WTC11 (cell line): Measurements from ENCODE around the gene PIGX.

Experiments used
- GRHL2 ChIP-seq: fragments of 250-450 bp; sonication (Bioruptor Pico); IDR thresholded peaks from 2 replicates; pipeline ENCODE4 v1.8.0; 2022; ENCODE audit warnings: mild to moderate bottlenecking, moderate library complexity; ENCODE audit not compliant: insufficient replicate concordance, severe bottlenecking
- GTF2I ChIP-seq: fragments of 250-450 bp; sonication (Bioruptor Pico); conservative IDR thresholded peaks from 2 replicates; pipeline ENCODE4 v1.4.0; 2021; ENCODE audit warnings: mild to moderate bottlenecking
- KAT7 ChIP-seq: sonication (generic); formaldehyde crosslinking; IDR thresholded peaks from 2 replicates; pipeline ENCODE4 v1.8.1; 2023; ENCODE audit warnings: missing genetic modification reagents, mild to moderate bottlenecking, borderline replicate concordance
- ZNF121 ChIP-seq: sonication (generic); formaldehyde crosslinking; IDR thresholded peaks from 2 replicates; pipeline ENCODE4 v1.8.0; 2023; ENCODE audit warnings: missing genetic modification reagents
- ZNF423 ChIP-seq: fragments of 250-450 bp; sonication (Bioruptor Pico); IDR thresholded peaks from 2 replicates; pipeline ENCODE4 v2.1.2; 2022; ENCODE audit warnings: mild to moderate bottlenecking, moderate library complexity
- TF ChIP-seq, protein P1 (sequence below): sonication (generic); formaldehyde crosslinking; IDR thresholded peaks from 2 replicates; pipeline ENCODE4 v1.8.1; 2022; ENCODE audit warnings: missing genetic modification reagents, borderline replicate concordance
- TF ChIP-seq, protein P2 (sequence below): sonication (generic); formaldehyde crosslinking; IDR thresholded peaks from 2 replicates; pipeline ENCODE4 v1.8.0; 2023; ENCODE audit warnings: missing genetic modification reagents, mild to moderate bottlenecking, borderline replicate concordance
- TF ChIP-seq, protein P3 (sequence below): sonication (generic); formaldehyde crosslinking; conservative IDR thresholded peaks from 2 replicates; pipeline ENCODE4 v1.8.1; 2022; ENCODE audit warnings: mild to moderate bottlenecking, missing genetic modification reagents
- TF ChIP-seq, protein P4 (sequence below): sonication (generic); formaldehyde crosslinking; IDR thresholded peaks from 2 replicates; pipeline ENCODE4 v1.8.1; 2022; ENCODE audit warnings: mild to moderate bottlenecking, moderate library complexity, missing genetic modification reagents
- TF ChIP-seq, protein P5 (sequence below): sonication (generic); formaldehyde crosslinking; IDR thresholded peaks from 2 replicates; pipeline ENCODE4 v1.8.1; 2023; ENCODE audit warnings: mild to moderate bottlenecking, missing genetic modification reagents, borderline replicate concordance
- TF ChIP-seq, protein P6 (sequence below): fragments of 250-450 bp; sonication (Bioruptor Pico); IDR thresholded peaks from 2 replicates; pipeline ENCODE4 v1.9.0; 2021; ENCODE audit warnings: mild to moderate bottlenecking
- TF ChIP-seq, protein P7 (sequence below): sonication (generic); formaldehyde crosslinking; IDR thresholded peaks from 2 replicates; pipeline ENCODE4 v1.8.1; 2023; ENCODE audit warnings: mild to moderate bottlenecking, missing genetic modification reagents, moderate library complexity
- TF ChIP-seq, protein P8 (sequence below): sonication (generic); formaldehyde crosslinking; IDR thresholded peaks from 2 replicates; pipeline ENCODE4 v1.8.1; 2023; ENCODE audit warnings: mild to moderate bottlenecking, missing genetic modification reagents, moderate library complexity

DNA sequence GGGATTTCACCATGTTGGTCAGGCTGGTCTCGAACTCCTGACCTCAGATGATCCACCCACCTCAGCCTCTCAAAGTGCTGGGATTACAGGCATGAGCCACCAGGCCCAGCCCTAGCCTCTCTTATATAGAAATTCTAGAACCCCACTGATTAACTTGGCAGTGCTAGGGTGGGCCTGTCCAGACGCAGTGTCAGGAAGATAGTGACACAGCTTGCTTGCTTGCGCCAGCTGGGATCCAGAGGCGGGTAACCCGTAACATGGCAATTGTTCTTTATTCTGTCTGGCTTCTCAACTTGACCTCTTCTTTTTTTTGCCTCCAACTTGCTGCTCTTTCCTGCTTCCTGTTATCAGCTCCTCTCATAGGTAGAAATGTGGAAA is 16.3 kb upstream of the PIGX start:
- TF ChIP-seq, protein P1, sequence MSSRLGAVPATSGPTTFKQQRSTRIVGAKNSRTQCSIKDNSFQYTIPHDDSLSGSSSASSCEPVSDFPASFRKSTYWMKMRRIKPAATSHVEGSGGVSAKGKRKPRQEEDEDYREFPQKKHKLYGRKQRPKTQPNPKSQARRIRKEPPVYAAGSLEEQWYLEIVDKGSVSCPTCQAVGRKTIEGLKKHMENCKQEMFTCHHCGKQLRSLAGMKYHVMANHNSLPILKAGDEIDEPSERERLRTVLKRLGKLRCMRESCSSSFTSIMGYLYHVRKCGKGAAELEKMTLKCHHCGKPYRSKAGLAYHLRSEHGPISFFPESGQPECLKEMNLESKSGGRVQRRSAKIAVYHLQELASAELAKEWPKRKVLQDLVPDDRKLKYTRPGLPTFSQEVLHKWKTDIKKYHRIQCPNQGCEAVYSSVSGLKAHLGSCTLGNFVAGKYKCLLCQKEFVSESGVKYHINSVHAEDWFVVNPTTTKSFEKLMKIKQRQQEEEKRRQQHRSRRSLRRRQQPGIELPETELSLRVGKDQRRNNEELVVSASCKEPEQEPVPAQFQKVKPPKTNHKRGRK = no peak
- TF ChIP-seq ZNF121 (CRISPR knock-in tag) (no peak), GTF2I (no peak), KAT7 (CRISPR knock-in tag) (no peak), ZNF423 (CRISPR knock-in tag) (no peak), GRHL2 (CRISPR knock-in tag) (no peak)
- TF ChIP-seq, protein P2, sequence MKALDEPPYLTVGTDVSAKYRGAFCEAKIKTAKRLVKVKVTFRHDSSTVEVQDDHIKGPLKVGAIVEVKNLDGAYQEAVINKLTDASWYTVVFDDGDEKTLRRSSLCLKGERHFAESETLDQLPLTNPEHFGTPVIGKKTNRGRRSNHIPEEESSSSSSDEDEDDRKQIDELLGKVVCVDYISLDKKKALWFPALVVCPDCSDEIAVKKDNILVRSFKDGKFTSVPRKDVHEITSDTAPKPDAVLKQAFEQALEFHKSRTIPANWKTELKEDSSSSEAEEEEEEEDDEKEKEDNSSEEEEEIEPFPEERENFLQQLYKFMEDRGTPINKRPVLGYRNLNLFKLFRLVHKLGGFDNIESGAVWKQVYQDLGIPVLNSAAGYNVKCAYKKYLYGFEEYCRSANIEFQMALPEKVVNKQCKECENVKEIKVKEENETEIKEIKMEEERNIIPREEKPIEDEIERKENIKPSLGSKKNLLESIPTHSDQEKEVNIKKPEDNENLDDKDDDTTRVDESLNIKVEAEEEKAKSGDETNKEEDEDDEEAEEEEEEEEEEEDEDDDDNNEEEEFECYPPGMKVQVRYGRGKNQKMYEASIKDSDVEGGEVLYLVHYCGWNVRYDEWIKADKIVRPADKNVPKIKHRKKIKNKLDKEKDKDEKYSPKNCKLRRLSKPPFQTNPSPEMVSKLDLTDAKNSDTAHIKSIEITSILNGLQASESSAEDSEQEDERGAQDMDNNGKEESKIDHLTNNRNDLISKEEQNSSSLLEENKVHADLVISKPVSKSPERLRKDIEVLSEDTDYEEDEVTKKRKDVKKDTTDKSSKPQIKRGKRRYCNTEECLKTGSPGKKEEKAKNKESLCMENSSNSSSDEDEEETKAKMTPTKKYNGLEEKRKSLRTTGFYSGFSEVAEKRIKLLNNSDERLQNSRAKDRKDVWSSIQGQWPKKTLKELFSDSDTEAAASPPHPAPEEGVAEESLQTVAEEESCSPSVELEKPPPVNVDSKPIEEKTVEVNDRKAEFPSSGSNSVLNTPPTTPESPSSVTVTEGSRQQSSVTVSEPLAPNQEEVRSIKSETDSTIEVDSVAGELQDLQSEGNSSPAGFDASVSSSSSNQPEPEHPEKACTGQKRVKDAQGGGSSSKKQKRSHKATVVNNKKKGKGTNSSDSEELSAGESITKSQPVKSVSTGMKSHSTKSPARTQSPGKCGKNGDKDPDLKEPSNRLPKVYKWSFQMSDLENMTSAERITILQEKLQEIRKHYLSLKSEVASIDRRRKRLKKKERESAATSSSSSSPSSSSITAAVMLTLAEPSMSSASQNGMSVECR (CRISPR knock-in tag) = no peak
- TF ChIP-seq, protein P3, sequence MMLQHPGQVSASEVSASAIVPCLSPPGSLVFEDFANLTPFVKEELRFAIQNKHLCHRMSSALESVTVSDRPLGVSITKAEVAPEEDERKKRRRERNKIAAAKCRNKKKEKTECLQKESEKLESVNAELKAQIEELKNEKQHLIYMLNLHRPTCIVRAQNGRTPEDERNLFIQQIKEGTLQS = no peak
- TF ChIP-seq, protein P4, sequence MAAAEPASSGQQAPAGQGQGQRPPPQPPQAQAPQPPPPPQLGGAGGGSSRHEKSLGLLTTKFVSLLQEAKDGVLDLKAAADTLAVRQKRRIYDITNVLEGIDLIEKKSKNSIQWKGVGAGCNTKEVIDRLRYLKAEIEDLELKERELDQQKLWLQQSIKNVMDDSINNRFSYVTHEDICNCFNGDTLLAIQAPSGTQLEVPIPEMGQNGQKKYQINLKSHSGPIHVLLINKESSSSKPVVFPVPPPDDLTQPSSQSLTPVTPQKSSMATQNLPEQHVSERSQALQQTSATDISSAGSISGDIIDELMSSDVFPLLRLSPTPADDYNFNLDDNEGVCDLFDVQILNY = no peak
- TF ChIP-seq, protein P5, sequence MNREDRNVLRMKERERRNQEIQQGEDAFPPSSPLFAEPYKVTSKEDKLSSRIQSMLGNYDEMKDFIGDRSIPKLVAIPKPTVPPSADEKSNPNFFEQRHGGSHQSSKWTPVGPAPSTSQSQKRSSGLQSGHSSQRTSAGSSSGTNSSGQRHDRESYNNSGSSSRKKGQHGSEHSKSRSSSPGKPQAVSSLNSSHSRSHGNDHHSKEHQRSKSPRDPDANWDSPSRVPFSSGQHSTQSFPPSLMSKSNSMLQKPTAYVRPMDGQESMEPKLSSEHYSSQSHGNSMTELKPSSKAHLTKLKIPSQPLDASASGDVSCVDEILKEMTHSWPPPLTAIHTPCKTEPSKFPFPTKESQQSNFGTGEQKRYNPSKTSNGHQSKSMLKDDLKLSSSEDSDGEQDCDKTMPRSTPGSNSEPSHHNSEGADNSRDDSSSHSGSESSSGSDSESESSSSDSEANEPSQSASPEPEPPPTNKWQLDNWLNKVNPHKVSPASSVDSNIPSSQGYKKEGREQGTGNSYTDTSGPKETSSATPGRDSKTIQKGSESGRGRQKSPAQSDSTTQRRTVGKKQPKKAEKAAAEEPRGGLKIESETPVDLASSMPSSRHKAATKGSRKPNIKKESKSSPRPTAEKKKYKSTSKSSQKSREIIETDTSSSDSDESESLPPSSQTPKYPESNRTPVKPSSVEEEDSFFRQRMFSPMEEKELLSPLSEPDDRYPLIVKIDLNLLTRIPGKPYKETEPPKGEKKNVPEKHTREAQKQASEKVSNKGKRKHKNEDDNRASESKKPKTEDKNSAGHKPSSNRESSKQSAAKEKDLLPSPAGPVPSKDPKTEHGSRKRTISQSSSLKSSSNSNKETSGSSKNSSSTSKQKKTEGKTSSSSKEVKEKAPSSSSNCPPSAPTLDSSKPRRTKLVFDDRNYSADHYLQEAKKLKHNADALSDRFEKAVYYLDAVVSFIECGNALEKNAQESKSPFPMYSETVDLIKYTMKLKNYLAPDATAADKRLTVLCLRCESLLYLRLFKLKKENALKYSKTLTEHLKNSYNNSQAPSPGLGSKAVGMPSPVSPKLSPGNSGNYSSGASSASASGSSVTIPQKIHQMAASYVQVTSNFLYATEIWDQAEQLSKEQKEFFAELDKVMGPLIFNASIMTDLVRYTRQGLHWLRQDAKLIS (CRISPR knock-in tag) = no peak
- TF ChIP-seq, protein P6, sequence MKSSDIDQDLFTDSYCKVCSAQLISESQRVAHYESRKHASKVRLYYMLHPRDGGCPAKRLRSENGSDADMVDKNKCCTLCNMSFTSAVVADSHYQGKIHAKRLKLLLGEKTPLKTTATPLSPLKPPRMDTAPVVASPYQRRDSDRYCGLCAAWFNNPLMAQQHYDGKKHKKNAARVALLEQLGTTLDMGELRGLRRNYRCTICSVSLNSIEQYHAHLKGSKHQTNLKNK (CRISPR knock-in tag) = no peak
- TF ChIP-seq, protein P7, sequence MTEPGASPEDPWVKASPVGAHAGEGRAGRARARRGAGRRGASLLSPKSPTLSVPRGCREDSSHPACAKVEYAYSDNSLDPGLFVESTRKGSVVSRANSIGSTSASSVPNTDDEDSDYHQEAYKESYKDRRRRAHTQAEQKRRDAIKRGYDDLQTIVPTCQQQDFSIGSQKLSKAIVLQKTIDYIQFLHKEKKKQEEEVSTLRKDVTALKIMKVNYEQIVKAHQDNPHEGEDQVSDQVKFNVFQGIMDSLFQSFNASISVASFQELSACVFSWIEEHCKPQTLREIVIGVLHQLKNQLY (CRISPR knock-in tag) = no peak
- TF ChIP-seq, protein P8, sequence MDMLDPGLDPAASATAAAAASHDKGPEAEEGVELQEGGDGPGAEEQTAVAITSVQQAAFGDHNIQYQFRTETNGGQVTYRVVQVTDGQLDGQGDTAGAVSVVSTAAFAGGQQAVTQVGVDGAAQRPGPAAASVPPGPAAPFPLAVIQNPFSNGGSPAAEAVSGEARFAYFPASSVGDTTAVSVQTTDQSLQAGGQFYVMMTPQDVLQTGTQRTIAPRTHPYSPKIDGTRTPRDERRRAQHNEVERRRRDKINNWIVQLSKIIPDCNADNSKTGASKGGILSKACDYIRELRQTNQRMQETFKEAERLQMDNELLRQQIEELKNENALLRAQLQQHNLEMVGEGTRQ = no peak
